ENCODE measurements around the gene EFHC1.

- TF ChIP-seq CTCF (IDR thresholded peaks at IDR 0.05): no peak
- no peak for TF ChIP-seq POLR2A (IDR thresholded peaks at IDR 0.05)
Measured at GRCh38 chr6:52571099-52571755, 151.1 kb downstream of the EFHC1 start.

Data from prostate gland (tissue), 2 donors.